Nephron (organoid): Measurements from ENCODE around the gene ITGA6.

Experiments
- H3K27ac Mint-ChIP-seq, 3 experiments: 2 replicates each; pipeline ENCODE4 v1.8.0; 2020; ENCODE audit warnings: mixed read lengths in 3 of 3, mild to moderate bottlenecking in 2 of 3, moderate library complexity in 1 of 3
- H3K27me3 Mint-ChIP-seq: 2 replicates; pipeline ENCODE4 v1.8.0; 2021; ENCODE audit warnings: low read depth, mild to moderate bottlenecking, moderate library complexity, mixed read lengths
- H3K36me3 Mint-ChIP-seq: 2 replicates; pipeline ENCODE4 v1.8.0; 2020; ENCODE audit warnings: low read depth, mixed read lengths
- H3K4me1 Mint-ChIP-seq: 2 replicates; pipeline ENCODE4 v1.8.0; 2020; ENCODE audit warnings: mixed read lengths
- H3K4me3 Mint-ChIP-seq, 3 experiments: 2 replicates each; pipeline ENCODE4 v1.8.0; 2020; ENCODE audit warnings: mild to moderate bottlenecking in 3 of 3, mixed read lengths in 3 of 3, moderate library complexity in 2 of 3
- H3K9me3 Mint-ChIP-seq: 2 replicates; pipeline ENCODE4 v1.8.0; 2020; ENCODE audit warnings: mixed read lengths
- TF ChIP-seq, protein P1 (sequence below), 3 experiments: fragments of 200-600 bp; sonication (generic); IDR thresholded peaks; one replicate each; pipeline ENCODE4 v1.5.0; 2021; ENCODE audit warnings: antibody characterized with exemption in 3 of 3; ENCODE audit not compliant: unreplicated experiment in 3 of 3

ITGA6 gene

DNA sequence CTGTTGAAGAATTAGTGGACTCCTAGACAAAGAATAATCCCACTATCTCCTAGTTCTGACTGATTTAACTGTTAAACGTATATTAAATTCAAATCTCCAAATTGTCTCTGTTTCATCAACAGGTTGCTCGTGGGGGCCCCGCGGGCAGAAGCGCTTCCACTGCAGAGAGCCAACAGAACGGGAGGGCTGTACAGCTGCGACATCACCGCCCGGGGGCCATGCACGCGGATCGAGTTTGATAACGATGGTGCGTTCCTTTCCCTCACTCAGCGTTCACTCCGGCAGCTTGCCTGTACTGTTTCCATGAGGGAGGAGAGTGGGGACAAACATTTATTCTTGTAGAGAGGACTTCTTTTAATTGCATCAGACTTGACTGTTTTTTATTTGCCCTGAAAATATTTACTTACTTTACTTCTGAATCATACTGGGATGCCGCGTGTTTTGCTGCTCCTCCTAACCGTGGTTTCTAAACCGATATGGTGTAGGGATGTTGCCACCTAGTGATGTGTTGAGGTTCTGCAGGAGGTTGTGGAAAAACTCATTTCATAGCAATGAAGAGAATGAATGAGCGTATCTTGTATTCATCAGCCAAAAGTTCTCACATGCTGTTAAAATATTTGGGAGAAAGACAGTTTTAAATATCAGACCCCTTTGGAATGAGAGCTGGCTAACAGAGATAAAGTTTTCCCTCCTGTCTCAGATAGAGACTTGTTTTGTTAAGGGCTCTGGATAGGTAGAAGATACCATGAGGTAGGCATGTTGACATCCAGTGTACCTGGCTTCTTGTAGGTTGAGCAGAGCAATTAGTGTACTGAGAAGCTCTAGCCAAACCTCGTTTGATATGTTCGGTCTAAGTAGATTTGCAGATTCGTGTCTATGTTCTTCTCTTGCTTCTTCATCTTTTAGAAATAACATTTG lies 38.3 kb downstream of the ITGA6 start:
- H3K36me3 Mint-ChIP-seq = peaks cover 5% of the 10 kb centered on the region
- H3K27ac Mint-ChIP-seq = peak overlapping the region in 1 of 3 experiments; percentile 0
- H3K27me3 Mint-ChIP-seq = peaks cover 28% of the 10 kb centered on the region
- H3K4me1 Mint-ChIP-seq = no peaks in the 10 kb centered on the region
- H3K9me3 Mint-ChIP-seq = no peaks in the 10 kb centered on the region
- peak overlapping the region in 2 of 3 experiments; percentile 0 to 36 for H3K4me3 Mint-ChIP-seq
- TF ChIP-seq, protein P1, sequence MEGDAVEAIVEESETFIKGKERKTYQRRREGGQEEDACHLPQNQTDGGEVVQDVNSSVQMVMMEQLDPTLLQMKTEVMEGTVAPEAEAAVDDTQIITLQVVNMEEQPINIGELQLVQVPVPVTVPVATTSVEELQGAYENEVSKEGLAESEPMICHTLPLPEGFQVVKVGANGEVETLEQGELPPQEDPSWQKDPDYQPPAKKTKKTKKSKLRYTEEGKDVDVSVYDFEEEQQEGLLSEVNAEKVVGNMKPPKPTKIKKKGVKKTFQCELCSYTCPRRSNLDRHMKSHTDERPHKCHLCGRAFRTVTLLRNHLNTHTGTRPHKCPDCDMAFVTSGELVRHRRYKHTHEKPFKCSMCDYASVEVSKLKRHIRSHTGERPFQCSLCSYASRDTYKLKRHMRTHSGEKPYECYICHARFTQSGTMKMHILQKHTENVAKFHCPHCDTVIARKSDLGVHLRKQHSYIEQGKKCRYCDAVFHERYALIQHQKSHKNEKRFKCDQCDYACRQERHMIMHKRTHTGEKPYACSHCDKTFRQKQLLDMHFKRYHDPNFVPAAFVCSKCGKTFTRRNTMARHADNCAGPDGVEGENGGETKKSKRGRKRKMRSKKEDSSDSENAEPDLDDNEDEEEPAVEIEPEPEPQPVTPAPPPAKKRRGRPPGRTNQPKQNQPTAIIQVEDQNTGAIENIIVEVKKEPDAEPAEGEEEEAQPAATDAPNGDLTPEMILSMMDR (IDR thresholded peaks at IDR 0.05; ENCODE audit: unreplicated experiment in 3 of 3) = peak; percentile 88 to 90 (median 88)

DNA sequence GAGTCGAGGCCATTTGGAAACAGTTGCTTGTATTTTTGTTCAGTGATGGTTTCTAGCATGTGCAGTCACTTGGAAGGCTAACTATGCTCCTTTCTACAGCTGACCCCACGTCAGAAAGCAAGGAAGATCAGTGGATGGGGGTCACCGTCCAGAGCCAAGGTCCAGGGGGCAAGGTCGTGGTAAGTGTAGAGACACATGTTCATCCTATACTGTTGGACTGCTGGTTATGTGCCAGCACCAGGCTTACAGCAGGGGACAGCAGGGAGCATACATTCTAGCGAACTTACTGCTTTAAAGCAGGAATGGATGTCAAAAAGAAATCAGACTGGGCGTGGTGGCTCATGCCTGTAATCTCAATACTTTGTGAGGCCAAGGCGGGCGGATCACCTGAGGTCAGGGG lies 40.0 kb downstream of the ITGA6 start:
- TF ChIP-seq, protein P1 (IDR thresholded peaks at IDR 0.05; ENCODE audit: unreplicated experiment in 3 of 3) = no peak
- H3K4me3 Mint-ChIP-seq = no peak overlapping the region
- H3K9me3 Mint-ChIP-seq = no peaks in the 10 kb centered on the region
- no peak overlapping the region for H3K27ac Mint-ChIP-seq
- no peaks in the 10 kb centered on the region for H3K4me1 Mint-ChIP-seq
- H3K36me3 Mint-ChIP-seq = peaks cover 5% of the 10 kb centered on the region
- peaks cover 23% of the 10 kb centered on the region for H3K27me3 Mint-ChIP-seq

DNA sequence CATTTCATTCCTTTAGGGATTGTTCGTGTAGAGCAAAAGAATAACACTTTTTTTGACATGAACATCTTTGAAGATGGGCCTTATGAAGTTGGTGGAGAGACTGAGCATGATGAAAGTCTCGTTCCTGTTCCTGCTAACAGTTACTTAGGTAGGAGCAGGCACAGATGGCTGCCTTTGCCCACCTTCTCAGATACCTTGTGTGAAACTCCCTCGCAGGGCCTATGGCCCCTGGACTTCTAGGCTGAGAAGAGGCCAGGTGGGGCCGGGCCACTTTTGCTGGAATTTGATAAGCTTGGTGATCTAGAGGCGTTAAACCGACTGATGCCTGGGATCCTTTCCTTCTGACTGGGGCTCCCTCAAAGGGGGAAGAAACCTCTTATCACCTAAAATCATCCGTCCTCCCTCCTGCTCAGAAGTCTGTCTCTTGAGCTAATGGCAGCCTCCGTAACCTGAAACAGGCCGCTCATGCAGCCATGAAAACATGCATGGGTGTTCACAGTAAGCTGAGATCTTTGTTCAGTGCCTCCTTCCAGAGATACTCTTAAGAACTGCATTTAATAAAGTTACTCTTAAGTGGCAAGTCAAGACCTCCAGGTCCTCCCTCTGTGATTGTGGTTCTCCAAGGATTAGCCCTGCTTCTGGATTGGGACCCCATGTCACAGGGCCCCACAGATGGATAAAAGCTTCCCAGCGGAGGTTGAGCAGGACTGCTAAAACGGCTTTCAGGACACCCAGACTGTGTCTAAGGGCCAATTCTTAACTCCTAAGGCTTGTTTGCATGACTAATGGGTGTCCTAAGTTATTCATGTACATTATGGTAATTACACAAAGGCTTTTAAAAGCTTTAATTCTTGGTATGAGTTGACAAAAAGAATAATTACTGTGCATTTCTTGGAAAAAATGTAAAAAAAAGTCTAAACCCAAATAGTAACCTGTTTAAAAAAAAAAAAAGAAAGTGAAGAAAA lies 43.9 kb downstream of the ITGA6 start:
- H3K36me3 Mint-ChIP-seq = peaks cover 15% of the 10 kb centered on the region
- H3K27ac Mint-ChIP-seq = no peak overlapping the region
- H3K4me1 Mint-ChIP-seq = no peaks in the 10 kb centered on the region
- peaks cover 5% of the 10 kb centered on the region for H3K27me3 Mint-ChIP-seq
- no peaks in the 10 kb centered on the region for H3K9me3 Mint-ChIP-seq
- H3K4me3 Mint-ChIP-seq = no peak overlapping the region
- TF ChIP-seq, protein P1 (IDR thresholded peaks at IDR 0.05; ENCODE audit: unreplicated experiment in 3 of 3) = no peak

DNA sequence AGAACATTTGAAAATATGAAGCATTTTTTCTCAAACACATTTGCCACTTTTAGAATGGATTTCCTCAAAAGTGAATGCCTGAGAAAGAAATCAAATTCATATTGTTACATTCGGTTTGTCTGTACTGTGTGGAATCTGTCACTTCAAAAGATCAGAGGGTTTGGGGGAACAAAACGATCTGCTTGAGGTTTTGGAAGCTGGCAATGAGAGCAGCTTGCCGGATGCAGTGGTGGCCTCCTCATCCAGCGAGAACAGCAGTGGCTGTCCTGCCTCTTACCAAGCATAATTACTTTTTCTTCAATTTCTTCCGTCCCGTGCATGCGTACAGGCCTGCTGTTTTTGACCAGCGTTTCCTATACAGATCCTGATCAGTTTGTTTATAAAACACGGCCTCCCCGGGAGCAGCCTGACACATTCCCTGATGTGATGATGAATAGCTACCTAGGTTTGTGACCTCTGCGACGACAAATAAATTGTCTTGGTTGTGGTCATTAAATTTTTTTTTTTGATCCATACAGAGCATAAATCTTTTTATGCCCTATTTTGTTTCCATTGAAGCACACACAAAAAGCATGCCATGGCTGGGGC lies 45.2 kb downstream of the ITGA6 start:
- Mint-ChIP-seq H3K36me3 (peaks cover 11% of the 10 kb centered on the region), H3K4me1 (no peaks in the 10 kb centered on the region), H3K27me3 (peaks cover under 1% of the 10 kb centered on the region), H3K4me3 (no peak overlapping the region), H3K9me3 (no peaks in the 10 kb centered on the region), H3K27ac (no peak overlapping the region)
- TF ChIP-seq, protein P1 (IDR thresholded peaks at IDR 0.05; ENCODE audit: unreplicated experiment in 3 of 3) = no peak

DNA sequence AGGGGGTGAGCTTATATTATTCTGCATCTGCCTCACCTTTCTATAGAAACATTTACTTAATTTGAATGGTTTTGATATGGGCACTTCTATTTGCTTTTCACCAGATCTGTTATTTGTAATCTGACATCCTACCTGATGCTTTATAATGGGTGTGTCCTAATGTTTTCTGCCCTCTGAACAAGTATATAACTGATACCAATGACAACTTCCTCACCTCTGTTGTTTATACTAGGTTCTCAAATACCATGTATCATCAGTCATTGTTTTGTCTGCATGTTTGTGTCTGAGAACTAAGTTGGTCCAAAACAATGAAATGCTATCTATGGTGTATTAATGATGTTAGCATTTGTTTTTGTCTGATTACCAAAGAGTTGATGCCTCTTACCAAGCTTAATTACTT lies 45.8 kb downstream of the ITGA6 start:
- no peaks in the 10 kb centered on the region for H3K27me3 Mint-ChIP-seq
- H3K36me3 Mint-ChIP-seq = peaks cover 11% of the 10 kb centered on the region
- no peaks in the 10 kb centered on the region for H3K4me1 Mint-ChIP-seq
- no peak overlapping the region for H3K4me3 Mint-ChIP-seq
- TF ChIP-seq, protein P1 (IDR thresholded peaks at IDR 0.05; ENCODE audit: unreplicated experiment in 3 of 3) = no peak
- no peak overlapping the region for H3K27ac Mint-ChIP-seq
- H3K9me3 Mint-ChIP-seq = no peaks in the 10 kb centered on the region
